Activated CD4-positive, alpha-beta T cell treated with anti-CD3 and anti-CD28 coated beads, Interleukin-2, amount 50 U/mL, for 24 hours (primary cell): Measurements from ENCODE around the gene FNIP1.
"Not testable (repeated sequence)": the region's sequence is repeated elsewhere in the genome, so short reads cannot be mapped to it uniquely, and the experiment has no call there.

Experiments used
- DNase-seq, 2 donors: peaks; one replicate each; pipeline ENCODE4 v3.0.0-alpha.2; 2020; ENCODE audit warnings: low read depth in 1 of 2, low spot score in 1 of 2

FNIP1 gene

GRCh38 chr5:131610198-131611063, 186.4 kb downstream of the FNIP1 start:
- DNase-seq = no peak

- no peak for DNase-seq
Observed at GRCh38 chr5:131609774-131610173, 187.0 kb downstream of the FNIP1 start.

DNA sequence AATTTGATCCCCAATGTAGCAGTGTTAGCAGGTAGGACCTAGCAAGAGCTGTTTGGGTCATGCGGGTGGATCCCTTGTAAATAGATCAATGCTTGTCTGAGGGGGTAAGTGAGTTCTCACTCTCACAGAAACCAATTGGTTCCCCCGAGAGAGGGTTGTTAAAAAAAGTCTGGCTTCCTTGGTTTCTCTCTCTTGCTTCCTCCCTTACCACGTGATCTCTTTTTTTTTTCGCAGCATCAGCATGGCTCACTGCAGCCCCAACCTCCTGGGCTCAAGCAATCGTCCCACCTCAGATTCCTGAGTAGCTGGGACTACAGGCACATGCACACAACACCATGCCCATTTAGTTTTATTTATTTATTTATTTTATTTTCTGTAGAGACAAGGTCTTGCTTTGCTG, 188.2 kb downstream of the FNIP1 start:
- DNase-seq = no peak

DNA sequence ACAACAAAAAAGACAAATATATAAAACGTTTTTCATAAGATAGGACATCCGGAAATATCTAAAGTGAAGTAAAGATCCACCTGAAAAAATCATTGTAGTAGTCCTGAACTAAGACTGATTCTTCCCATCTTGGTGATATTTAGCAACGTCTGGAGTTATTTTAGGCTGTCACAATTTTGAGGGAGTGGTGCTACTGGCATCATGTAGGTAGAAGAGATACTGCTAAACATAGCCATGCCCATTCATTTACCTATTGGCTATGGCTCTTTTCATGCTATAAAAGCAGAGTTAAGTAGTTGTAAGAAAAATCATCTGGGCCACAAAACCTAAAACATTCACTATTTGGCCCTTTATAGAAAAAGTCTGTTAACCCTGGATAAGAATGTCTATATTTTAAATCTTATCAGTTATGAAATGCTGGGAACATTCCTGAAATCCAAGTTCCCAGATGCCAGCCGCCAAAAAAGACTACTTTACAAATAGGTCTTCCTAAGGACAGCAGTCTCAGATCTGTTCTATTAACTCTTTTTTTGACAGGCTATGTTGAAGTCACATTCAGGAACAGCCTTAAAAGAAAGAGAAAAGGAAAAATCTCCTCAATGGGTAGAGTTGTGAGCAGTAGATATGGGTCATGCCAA, 188.8 kb downstream of the FNIP1 start:
- DNase-seq = no peak

- no peak for DNase-seq
Observed at GRCh38 chr5:131607418-131607817, 189.4 kb downstream of the FNIP1 start.

- no peak for DNase-seq
Observed at GRCh38 chr5:131605086-131605485, 191.7 kb downstream of the FNIP1 start.

DNA sequence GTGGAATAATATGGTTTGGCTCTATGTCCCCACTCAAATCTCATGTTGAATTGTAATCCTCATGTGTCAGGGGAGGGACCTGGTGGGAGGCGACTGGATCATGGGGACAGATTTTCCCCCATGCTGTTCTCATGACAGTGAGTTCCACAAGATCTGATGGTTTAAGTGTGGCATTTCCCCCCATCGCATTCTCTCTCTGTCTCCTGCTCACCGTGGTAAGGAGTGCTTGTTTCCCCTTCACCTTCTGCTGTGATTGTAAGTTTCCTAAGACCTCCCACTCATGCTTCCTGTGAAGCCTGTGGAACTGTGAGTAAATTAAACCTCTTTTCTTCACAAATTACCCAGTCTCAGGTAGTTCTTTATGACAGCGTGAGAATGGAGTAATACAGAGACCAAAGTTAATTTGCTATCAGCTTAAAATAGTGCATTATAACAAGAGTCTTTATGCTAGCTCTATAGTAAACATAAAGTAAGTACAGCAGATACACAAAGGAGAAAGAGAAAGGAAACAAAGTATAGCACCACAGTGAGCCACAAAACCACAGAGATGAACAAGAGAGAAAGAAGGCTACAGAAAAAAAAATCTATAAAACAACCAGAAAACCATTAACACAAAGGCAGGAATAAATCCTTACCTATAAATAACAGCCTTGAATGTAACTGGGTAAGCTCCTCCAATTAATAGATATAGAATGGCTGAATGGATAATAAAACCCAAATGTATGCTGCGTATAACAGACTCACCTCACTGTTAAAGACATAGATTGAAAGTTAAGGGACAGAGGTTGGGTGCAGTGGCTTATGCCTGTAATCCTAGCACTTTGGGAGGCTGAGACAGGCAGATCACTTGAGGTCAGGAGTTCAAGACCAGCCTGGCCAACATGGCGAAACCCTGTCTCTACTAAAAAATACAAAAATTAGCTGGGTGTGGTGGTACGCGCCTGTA, 201.5 kb downstream of the FNIP1 start:
- DNase-seq = peak in 1 of 2 donors; percentile 21

GRCh38 chr5:131593921-131594320, 202.9 kb downstream of the FNIP1 start:
- no peak for DNase-seq

DNA sequence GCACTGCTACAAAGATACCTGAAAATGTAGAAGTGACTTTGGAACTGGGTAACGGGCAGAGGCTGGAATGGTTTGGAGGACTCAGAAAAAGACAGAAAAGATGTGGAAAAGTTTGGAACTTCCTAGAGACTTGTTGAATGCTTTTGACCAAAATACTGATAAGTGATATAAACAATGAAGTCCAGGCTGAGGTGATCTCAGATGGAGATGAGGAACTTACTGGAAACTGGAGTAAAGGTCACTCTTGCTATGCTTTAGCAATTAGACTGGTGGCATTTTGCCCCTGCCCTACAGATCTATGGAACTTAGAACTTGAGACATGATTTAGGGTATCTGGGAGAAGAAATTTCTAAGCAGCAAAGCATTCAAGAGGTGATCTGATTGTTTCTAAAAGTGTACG, 203.4 kb downstream of the FNIP1 start:
- not testable (repeated sequence) for DNase-seq
